Right renal cortex interstitium (tissue), 3 donors: ENCODE data around the gene SPIN2B. TPM values are rescaled to one million over a fixed set of nuclear protein-coding genes. Genes with fewer than 3 reads are reported as not detected.
A peak's percentile ranks its signal among the peaks of the same experiment; 100 is the strongest.
"Not testable (repeated sequence)": the region's sequence is repeated elsewhere in the genome, so short reads cannot be mapped to it uniquely, and the experiment has no call there.

ENCODE experiments used
- DNase-seq, 3 donors: peaks; one replicate each; pipeline ENCODE4 v3.0.0-alpha.2; 2013; ENCODE audit warnings: low read depth in 3 of 3, low spot score in 2 of 3
- polyA plus RNA-seq, 3 donors: library from polyadenylated mRNA; unstranded; fragments of 120-200 nt; gene quantifications; one replicate each; pipeline ENCODE4 v1.2.1, GENCODE V29; 2013; ENCODE audit not compliant: insufficient read length in 3 of 3

The SPIN2B gene
- polyA plus RNA-seq: 10 to 100 TPM; 17.8 to 20.4 (median 19.2) TPM

GRCh38 chrX:57121162-57121755, at the start of gene SPIN2B:
TSS of gene SPIN2B (minus strand) at chrX:57121548.
- DNase-seq: peak in 1 of 3 donors; percentile 65

GRCh38 chrX:57156397-57157049, 35.2 kb upstream of the SPIN2B start:
- DNase-seq: peak in 1 of 3 donors; percentile 7

DNA sequence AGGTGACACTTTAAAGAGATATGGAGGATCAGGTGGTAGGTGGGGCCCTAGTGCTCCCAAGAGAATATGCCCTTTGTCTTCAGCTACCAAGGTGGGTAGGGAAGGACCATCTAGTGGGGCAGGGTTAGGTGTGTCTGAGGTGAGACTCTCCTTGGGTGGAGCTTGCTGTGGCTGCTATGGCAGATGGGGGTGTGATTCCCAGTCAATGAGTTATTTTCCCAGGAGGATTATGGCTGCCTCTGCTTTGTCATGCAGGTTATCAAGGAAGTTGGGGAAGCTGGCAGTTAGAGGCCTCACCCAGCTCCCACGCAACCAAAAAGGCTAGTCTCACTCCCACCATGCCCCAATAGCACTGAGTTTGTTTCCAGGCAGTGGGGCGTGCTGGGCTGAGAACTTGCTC, 33.8 kb upstream of the SPIN2B start:
- no peak for DNase-seq

DNA sequence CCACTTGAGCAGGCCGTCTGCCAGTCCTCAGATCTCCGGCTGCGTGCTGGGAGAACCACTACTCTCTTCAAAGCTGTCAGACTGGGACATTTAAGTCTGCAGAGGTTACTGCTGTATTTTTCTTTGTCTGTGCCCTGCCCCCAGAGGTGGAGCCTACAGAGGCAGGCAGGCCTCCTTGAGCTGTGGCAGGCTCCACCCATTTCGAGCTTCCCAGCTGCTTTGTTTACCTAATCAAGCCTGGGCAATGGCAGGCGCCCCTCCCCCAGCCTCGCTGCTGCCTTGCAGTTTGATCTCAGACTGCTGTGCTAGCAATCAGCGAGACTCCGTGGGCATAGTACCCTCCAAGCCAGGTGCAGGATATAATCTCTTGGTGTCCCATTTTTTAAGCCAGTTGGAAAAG, 30.9 kb upstream of the SPIN2B start:
- DNase-seq: not testable (repeated sequence)

GRCh38 chrX:57138674-57139073, 17.3 kb upstream of the SPIN2B start:
- no peak for DNase-seq

GRCh38 chrX:57137501-57137900, 16.2 kb upstream of the SPIN2B start:
- DNase-seq: peak in 1 of 3 donors; percentile 23

GRCh38 chrX:57137073-57137472, 15.7 kb upstream of the SPIN2B start, which contains the start of gene SPIN2A:
TSS of gene SPIN2A (minus strand) at chrX:57137397. CDS start at chrX:57136597, 800 bp downstream.
- not testable (repeated sequence) for DNase-seq

DNA sequence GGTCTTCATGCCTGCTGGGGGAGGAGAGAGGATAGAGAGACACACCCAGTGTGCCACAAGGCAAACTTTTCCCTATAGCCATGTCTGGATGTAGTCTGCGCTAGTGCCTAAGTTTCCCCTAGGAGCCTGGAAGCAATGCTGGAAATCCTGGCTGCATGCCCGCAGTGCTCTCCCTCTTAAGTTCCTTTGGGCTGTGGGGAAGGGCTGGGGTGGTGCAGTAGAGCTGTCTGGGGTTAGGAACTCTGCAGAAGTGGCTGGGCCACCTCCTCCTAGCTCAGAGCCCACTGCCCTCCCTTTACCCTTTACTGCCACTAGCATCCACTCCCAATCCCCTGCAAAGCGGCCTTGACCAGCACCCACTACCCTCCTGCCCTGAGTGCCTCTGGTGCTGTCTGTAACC, 15.2 kb upstream of the SPIN2B start:
- DNase-seq: not testable (repeated sequence)

GRCh38 chrX:57135287-57135686, 13.9 kb upstream of the SPIN2B start:
- DNase-seq: no peak

DNA sequence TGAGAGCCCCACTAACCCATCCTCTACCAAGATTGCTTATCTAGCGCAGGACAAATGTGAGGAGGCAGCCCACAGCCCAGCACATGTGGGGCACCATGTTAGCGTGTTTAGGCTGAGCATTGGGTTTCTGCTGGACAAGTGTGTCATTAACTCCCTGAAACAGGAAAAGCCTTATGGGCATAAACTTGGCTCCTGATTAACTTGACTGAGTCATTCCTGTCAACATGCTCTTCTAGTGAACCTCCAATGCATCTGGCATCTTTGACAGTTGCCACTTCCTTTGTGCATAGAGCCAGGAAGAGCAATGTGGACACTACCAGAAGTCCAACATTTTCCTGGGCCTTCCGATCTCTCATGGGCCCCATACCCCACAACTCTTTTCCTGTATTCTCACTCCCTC, 13.4 kb upstream of the SPIN2B start:
- DNase-seq: no peak

DNA sequence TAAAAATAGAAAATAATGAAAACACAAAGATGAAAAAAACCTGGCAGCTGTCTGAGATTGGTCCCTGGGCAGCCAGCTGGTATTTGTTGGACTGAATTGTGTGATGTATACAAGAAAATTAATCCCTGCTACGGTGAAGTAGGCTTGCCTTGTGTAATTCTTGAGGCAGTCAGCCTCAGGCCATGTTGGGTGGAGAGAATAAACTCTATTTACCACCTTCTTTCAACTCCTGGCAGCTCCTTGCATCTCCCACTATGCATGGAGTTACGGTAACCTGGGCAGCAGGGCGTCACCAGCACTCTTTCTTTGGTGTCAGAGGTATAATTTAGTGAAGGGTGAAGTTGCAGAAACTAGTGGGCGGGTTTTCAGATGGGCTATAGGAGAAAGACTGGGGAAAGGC, 12.4 kb upstream of the SPIN2B start:
- no peak for DNase-seq

GRCh38 chrX:57133284-57133683, 11.9 kb upstream of the SPIN2B start:
- not testable (repeated sequence) for DNase-seq

- no peak for DNase-seq
Measured at GRCh38 chrX:57132046-57132445, 10.7 kb upstream of the SPIN2B start.

GRCh38 chrX:57121816-57122215, 468 bp upstream of the SPIN2B start:
- no peak for DNase-seq

DNA sequence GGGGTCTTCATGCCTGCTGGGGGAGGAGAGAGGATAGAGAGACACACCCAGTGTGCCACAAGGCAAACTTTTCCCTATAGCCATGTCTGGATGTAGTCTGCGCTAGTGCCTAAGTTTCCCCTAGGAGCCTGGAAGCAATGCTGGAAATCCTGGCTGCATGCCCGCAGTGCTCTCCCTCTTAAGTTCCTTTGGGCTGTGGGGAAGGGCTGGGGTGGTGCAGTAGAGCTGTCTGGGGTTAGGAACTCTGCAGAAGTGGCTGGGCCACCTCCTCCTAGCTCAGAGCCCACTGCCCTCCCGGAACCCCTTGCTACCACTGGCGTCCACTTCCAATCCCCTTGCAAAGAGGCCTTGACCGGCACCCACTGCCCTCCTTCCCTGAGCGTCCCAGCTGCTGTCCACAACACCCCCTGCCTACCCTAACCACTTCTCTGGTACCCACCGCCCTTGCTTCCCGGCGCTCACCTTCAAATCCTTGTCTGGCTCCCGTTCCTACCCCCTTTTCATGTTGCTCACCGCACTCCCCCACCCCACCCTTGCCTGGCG, 658 bp downstream of the SPIN2B start:
- DNase-seq: not testable (repeated sequence)

DNA sequence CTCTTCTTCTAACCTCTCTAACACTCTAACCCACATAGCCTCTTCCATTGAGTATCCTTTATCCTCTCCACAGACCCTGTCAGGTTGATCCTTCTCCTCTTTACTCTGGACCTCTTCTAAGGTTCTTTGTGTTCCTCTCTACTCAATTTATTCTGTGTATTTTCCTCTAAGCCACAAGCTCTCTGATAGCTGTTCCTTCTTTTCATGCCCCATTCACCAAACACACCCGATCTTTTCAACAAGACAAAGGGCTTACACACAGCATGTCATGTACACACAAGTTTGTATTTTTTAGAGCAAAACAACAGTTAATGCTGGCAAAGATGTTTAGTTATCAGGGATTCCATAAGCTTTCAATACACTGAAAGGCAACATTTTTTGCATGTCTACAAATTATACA, 1.9 kb downstream of the SPIN2B start:
- DNase-seq: no peak

DNA sequence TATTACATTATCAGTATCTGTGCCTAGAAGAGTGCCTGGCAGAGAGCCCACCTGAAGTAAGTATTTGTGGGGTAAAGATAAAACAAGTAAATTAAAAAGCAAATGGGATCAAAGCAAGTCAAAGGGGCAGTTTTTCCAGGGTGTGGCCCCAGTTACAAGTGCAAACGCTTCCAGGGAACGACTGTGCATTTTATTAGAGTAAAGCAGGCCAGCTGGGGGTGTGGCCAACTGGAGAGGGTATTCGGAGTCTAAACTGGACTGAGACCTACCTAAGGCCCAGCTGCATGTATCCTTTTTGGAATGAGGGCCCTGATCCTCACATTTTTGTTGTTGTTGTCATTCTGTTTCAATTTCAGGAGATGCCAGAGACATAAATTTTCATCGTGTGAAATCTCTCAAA, 3.8 kb downstream of the SPIN2B start:
- DNase-seq: not testable (repeated sequence)

GRCh38 chrX:57104921-57105398, 16.4 kb downstream of the SPIN2B start:
- no peak for DNase-seq

- no peak for DNase-seq
Measured at GRCh38 chrX:57104406-57104805, 16.9 kb downstream of the SPIN2B start.

DNA sequence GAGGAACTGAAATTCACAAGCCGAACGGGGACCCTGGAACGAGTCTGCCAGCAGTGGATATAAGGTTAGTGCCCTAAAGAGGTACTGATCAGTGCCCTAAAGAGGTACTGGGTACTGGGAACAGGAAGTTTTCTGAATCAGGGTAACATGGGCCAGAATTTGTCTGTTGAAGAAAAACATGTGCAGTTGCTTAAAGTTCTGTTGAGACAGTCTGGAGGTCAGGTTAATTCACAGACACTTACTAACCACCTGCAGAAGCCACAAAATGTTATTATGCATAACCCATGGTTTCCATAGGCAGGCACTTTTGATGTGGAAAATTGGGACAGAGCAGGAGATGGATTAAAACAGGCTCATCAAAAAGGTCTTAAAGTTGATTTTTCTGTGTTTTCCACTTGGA, 17.9 kb downstream of the SPIN2B start:
- no peak for DNase-seq

DNA sequence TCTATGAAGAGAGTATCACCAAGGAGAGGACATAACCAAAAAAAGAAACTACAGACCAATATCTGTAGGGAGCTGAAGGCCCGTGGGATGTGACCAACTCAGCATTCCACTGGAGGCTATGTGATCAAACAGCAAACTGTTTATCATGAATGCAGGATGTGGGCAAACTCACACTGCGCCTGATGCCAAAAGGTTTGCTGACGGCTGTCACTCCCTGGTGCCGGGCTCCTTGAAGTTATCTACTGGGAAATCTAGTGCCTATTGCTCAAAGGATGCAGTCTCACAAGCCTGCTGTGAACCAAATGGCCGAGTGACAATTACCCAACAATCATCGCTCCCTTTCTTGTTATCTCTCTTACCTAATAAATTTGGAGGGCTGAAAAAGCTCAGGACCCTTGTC, 18.4 kb downstream of the SPIN2B start:
- DNase-seq: not testable (repeated sequence)

DNA sequence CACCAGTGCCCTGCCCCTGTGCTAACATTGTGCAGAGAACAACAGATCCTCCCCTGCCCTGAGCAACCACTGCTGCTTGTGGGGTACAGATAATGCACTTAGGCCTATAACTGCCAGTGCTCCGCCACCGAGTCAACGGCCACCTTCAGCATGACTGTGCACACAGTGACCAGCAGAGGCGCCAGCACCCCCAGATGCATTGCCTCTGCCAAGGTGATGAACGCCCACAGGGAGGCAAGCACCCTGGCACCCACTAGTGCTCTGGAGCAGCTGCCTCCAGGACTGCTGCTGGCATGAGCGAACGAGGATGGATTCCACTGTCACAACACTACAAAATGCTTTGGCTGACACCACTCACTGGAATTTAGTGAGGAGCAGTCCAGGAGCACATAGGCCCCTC, 38.2 kb downstream of the SPIN2B start:
- DNase-seq: no peak
